HCT116 (cell line): ENCODE measurements around the gene SDK1.

Experiments used
- CTCF ChIP-seq, 3 experiments: fragments of 200-600 bp in 1 of 3; sonication (generic) in 1 of 3; IDR thresholded peaks in 2 of 3; conservative IDR thresholded peaks in 1 of 3; 2 replicates each; pipeline ENCODE4 v1.5.1; 2012 to 2017; ENCODE audit warnings: low read depth in 2 of 3, low read length in 2 of 3, antibody characterized with exemption in 1 of 3, borderline replicate concordance in 1 of 3, control low read depth in 1 of 3, mild to moderate bottlenecking in 1 of 3, mixed read lengths in 1 of 3, mixed run types in 1 of 3, moderate library complexity in 1 of 3; ENCODE audit not compliant: insufficient read depth in 1 of 3
- EGR1 ChIP-seq: IDR thresholded peaks from 2 replicates; pipeline ENCODE4 v1.6.1; 2012; ENCODE audit warnings: low read depth
- EZH2 ChIP-seq: fragments of 200-600 bp; sonication (generic); IDR thresholded peaks from 2 replicates; pipeline ENCODE4 v1.6.1; 2017; ENCODE audit warnings: antibody characterized with exemption, mixed run types
- POLR2A ChIP-seq: IDR thresholded peaks from 2 replicates; pipeline ENCODE4 v1.7.0; 2011; ENCODE audit warnings: borderline replicate concordance; ENCODE audit not compliant: insufficient read depth, insufficient read length; ENCODE audit errors: extremely low read depth
- POLR2AphosphoS5 ChIP-seq: IDR thresholded peaks from 2 replicates; pipeline ENCODE4 v1.6.1; 2011; ENCODE audit warnings: mild to moderate bottlenecking, low read depth, low read length, moderate library complexity
- SIN3A ChIP-seq: IDR thresholded peaks from 2 replicates; pipeline ENCODE4 v1.6.1; 2012; ENCODE audit warnings: low read depth
- ZNF274 ChIP-seq: fragments of 200-500 bp; sonication (Bioruptor generic); IDR thresholded peaks from 2 replicates; pipeline ENCODE4 v1.6.1; 2014; ENCODE audit warnings: mild to moderate bottlenecking, low read depth, low read length, inconsistent platforms
- TF ChIP-seq, protein P1 (sequence below): IDR thresholded peaks from 2 replicates; pipeline ENCODE4 v1.6.1; 2011; ENCODE audit warnings: mild to moderate bottlenecking, low read length, moderate library complexity; ENCODE audit not compliant: insufficient replicate concordance; ENCODE audit errors: extremely low read depth
- TF ChIP-seq, protein P2 (sequence below): IDR thresholded peaks from 2 replicates; pipeline ENCODE4 v1.6.1; 2012
- TF ChIP-seq, protein P3 (sequence below): IDR thresholded peaks from 2 replicates; pipeline ENCODE4 v1.6.1; 2012

- TF ChIP-seq CTCF (IDR thresholded peaks at IDR 0.05 in 2 of 3, conservative IDR thresholded peaks at IDR 0.05 in 1 of 3; ENCODE audit: borderline replicate concordance in 1 of 3, insufficient read depth in 1 of 3, low read depth in 2 of 3, low read length in 2 of 3) (no peak), POLR2A (no peak), EZH2 (no peak), POLR2AphosphoS5 (no peak), SIN3A (no peak), EGR1 (no peak), ZNF274 (no peak)
- TF ChIP-seq, protein P1, sequence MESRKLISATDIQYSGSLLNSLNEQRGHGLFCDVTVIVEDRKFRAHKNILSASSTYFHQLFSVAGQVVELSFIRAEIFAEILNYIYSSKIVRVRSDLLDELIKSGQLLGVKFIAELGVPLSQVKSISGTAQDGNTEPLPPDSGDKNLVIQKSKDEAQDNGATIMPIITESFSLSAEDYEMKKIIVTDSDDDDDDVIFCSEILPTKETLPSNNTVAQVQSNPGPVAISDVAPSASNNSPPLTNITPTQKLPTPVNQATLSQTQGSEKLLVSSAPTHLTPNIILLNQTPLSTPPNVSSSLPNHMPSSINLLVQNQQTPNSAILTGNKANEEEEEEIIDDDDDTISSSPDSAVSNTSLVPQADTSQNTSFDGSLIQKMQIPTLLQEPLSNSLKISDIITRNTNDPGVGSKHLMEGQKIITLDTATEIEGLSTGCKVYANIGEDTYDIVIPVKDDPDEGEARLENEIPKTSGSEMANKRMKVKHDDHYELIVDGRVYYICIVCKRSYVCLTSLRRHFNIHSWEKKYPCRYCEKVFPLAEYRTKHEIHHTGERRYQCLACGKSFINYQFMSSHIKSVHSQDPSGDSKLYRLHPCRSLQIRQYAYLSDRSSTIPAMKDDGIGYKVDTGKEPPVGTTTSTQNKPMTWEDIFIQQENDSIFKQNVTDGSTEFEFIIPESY, result no peak
- TF ChIP-seq, protein P2, sequence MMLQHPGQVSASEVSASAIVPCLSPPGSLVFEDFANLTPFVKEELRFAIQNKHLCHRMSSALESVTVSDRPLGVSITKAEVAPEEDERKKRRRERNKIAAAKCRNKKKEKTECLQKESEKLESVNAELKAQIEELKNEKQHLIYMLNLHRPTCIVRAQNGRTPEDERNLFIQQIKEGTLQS, result no peak
- TF ChIP-seq, protein P3, sequence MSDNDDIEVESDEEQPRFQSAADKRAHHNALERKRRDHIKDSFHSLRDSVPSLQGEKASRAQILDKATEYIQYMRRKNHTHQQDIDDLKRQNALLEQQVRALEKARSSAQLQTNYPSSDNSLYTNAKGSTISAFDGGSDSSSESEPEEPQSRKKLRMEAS, result no peak
Observed at GRCh38 chr7:4174016-4174415, 873.0 kb downstream of the SDK1 start.
